KMS-11 (cell line): ENCODE measurements around the gene METTL24.

ENCODE experiments used
- H2AFZ ChIP-seq: fragments of 200-600 bp; sonication (generic); 2 replicates; pipeline ENCODE4 v1.6.1; 2016; ENCODE audit warnings: antibody characterized with exemption, mixed run types, low read depth
- H3K27ac ChIP-seq: fragments of 200-600 bp; sonication (generic); 2 replicates; pipeline ENCODE4 v1.6.1; 2016; ENCODE audit warnings: mild to moderate bottlenecking, mixed run types
- H3K27me3 ChIP-seq: fragments of 200-600 bp; sonication (generic); 2 replicates; pipeline ENCODE4 v1.6.1; 2017; ENCODE audit warnings: mild to moderate bottlenecking, low read depth, mixed run types, moderate library complexity; ENCODE audit not compliant: insufficient read depth
- H3K36me3 ChIP-seq: fragments of 200-600 bp; sonication (generic); 2 replicates; pipeline ENCODE4 v1.6.1; 2017; ENCODE audit warnings: mild to moderate bottlenecking, mixed run types; ENCODE audit not compliant: insufficient read depth
- H3K4me1 ChIP-seq: fragments of 200-600 bp; sonication (generic); 2 replicates; pipeline ENCODE4 v1.6.1; 2016; ENCODE audit warnings: mild to moderate bottlenecking, low read depth, mixed run types; ENCODE audit not compliant: poor library complexity, severe bottlenecking
- H3K4me2 ChIP-seq: fragments of 200-600 bp; sonication (generic); 2 replicates; pipeline ENCODE4 v1.7.0; 2016; ENCODE audit warnings: mild to moderate bottlenecking, mixed run types
- H3K4me3 ChIP-seq: fragments of 200-600 bp; sonication (generic); IDR thresholded peaks from 2 replicates; pipeline ENCODE4 v1.6.1; 2017; ENCODE audit warnings: low read depth, low read length, mixed read lengths; ENCODE audit not compliant: insufficient read depth
- H3K79me2 ChIP-seq: fragments of 200-600 bp; sonication (generic); 2 replicates; pipeline ENCODE4 v1.6.1; 2016; ENCODE audit warnings: low read depth, mixed run types; ENCODE audit not compliant: insufficient read depth
- H3K9ac ChIP-seq: fragments of 200-600 bp; sonication (generic); 2 replicates; pipeline ENCODE4 v1.6.1; 2016; ENCODE audit warnings: mild to moderate bottlenecking, mixed run types
- H4K20me1 ChIP-seq: fragments of 200-600 bp; sonication (generic); 2 replicates; pipeline ENCODE4 v1.6.1; 2016; ENCODE audit warnings: mild to moderate bottlenecking, mixed run types; ENCODE audit not compliant: insufficient read depth
- CTCF ChIP-seq: fragments of 200-600 bp; sonication (generic); conservative IDR thresholded peaks from 2 replicates; pipeline ENCODE4 v1.6.1; 2017; ENCODE audit warnings: low read depth, mild to moderate bottlenecking, antibody characterized with exemption, low read length, moderate library complexity, mixed read lengths

The METTL24 gene

GRCh38 chr6:110348961-110349690 is 9.0 kb downstream of the METTL24 start:
- no peak overlapping the region for H2AFZ ChIP-seq
- H3K9ac ChIP-seq = no peak overlapping the region
- no peaks in the 10 kb centered on the region for H4K20me1 ChIP-seq
- no peak overlapping the region for H3K4me3 ChIP-seq
- no peaks in the 10 kb centered on the region for H3K27me3 ChIP-seq
- no peaks in the 10 kb centered on the region for H3K79me2 ChIP-seq
- H3K27ac ChIP-seq = no peak overlapping the region
- TF ChIP-seq CTCF = no peak
- no peak overlapping the region for H3K4me2 ChIP-seq
- H3K36me3 ChIP-seq = no peaks in the 10 kb centered on the region
- no peaks in the 10 kb centered on the region for H3K4me1 ChIP-seq

- no peaks in the 10 kb centered on the region for H3K27me3 ChIP-seq
- H3K4me2 ChIP-seq = no peak overlapping the region
Observed at GRCh38 chr6:110345025-110345424, 13.1 kb downstream of the METTL24 start.

GRCh38 chr6:110342759-110343158 is 15.4 kb downstream of the METTL24 start:
- no peak for TF ChIP-seq CTCF
- H3K4me2 ChIP-seq = no peak overlapping the region
- H3K27me3 ChIP-seq = no peaks in the 10 kb centered on the region

More at GRCh38 chr6:110345025-110345424, 13.1 kb downstream of the METTL24 start:
- no peak overlapping the region for H3K9ac ChIP-seq
- H4K20me1 ChIP-seq = no peaks in the 10 kb centered on the region
- no peaks in the 10 kb centered on the region for H3K79me2 ChIP-seq
- no peak overlapping the region for H3K4me3 ChIP-seq
- H2AFZ ChIP-seq = no peak overlapping the region
- no peak for TF ChIP-seq CTCF
- no peak overlapping the region for H3K27ac ChIP-seq
- H3K4me1 ChIP-seq = no peaks in the 10 kb centered on the region
- H3K36me3 ChIP-seq = no peaks in the 10 kb centered on the region

GRCh38 chr6:110341663-110342596 is 16.2 kb downstream of the METTL24 start:
- Histone ChIP-seq H3K4me3 (no peak overlapping the region), H3K36me3 (no peaks in the 10 kb centered on the region), H4K20me1 (no peaks in the 10 kb centered on the region), H3K27me3 (no peaks in the 10 kb centered on the region), H3K79me2 (no peaks in the 10 kb centered on the region), H3K27ac (no peak overlapping the region), H3K9ac (no peak overlapping the region), H3K4me2 (no peak overlapping the region), H3K4me1 (no peaks in the 10 kb centered on the region), H2AFZ (no peak overlapping the region)
- no peak for TF ChIP-seq CTCF

More at GRCh38 chr6:110342759-110343158, 15.4 kb downstream of the METTL24 start:
- Histone ChIP-seq H2AFZ (no peak overlapping the region), H3K36me3 (no peaks in the 10 kb centered on the region), H3K27ac (no peak overlapping the region), H3K79me2 (no peaks in the 10 kb centered on the region), H4K20me1 (no peaks in the 10 kb centered on the region), H3K9ac (no peak overlapping the region), H3K4me3 (no peak overlapping the region), H3K4me1 (no peaks in the 10 kb centered on the region)
